ENCODE measurements around the gene SLC9A7. TPM values are rescaled to one million over a fixed set of nuclear protein-coding genes. Genes with fewer than 3 reads are reported as not detected.
A peak's percentile ranks its signal among the peaks of the same experiment; 100 is the strongest.

The SLC9A7 gene
- total RNA-seq, 2 donors from 2014 or later: 19.2 to 23.0 TPM

GRCh38 chrX:46647251-46647650 is 111.7 kb downstream of the SLC9A7 start:
- no peak for DNase-seq
- Mint-ChIP-seq H3K27me3 (ENCODE audit: low read depth) (peaks cover 15% of the 10 kb centered on the region), H3K27ac (no peak overlapping the region)

GRCh38 chrX:46645614-46646013 is 113.3 kb downstream of the SLC9A7 start:
- Mint-ChIP-seq H3K27me3 (ENCODE audit: low read depth) (peaks cover 15% of the 10 kb centered on the region), H3K4me3 (no peak overlapping the region), H3K4me1 (ENCODE audit: low read depth) (peaks cover 6% of the 10 kb centered on the region), H3K27ac (peak overlapping the region; percentile 25), H3K9me3 (no peaks in the 10 kb centered on the region), H3K36me3 (ENCODE audit: insufficient read depth in 2 of 2) (peaks cover 0 to 2% of the 10 kb centered on the region in 2 donors)
- DNase-seq (no peak), ATAC-seq (replicated peaks in 1 of 2) (no peak)

More at GRCh38 chrX:46647251-46647650, 111.7 kb downstream of the SLC9A7 start:
- Mint-ChIP-seq H3K36me3 (ENCODE audit: insufficient read depth in 2 of 2) (peaks cover 2% of the 10 kb centered on the region in 2 donors), H3K9me3 (no peaks in the 10 kb centered on the region), H3K4me1 (ENCODE audit: low read depth) (peaks cover under 1% of the 10 kb centered on the region), H3K4me3 (no peak overlapping the region)
- ATAC-seq (replicated peaks in 1 of 2): no peak

- Mint-ChIP-seq H3K4me1 (ENCODE audit: low read depth) (peaks cover 6% of the 10 kb centered on the region), H3K36me3 (ENCODE audit: insufficient read depth in 2 of 2) (peaks cover 0 to 2% of the 10 kb centered on the region in 2 donors), H3K27me3 (ENCODE audit: low read depth) (peaks cover 17% of the 10 kb centered on the region), H3K4me3 (no peak overlapping the region), H3K27ac (no peak overlapping the region), H3K9me3 (no peaks in the 10 kb centered on the region)
- no peak for ATAC-seq (replicated peaks in 1 of 2)
- no peak for DNase-seq
Measured at GRCh38 chrX:46643636-46644035, 115.3 kb downstream of the SLC9A7 start.

GRCh38 chrX:46642145-46642544 is 116.8 kb downstream of the SLC9A7 start:
- Mint-ChIP-seq H3K27me3 (ENCODE audit: low read depth) (peaks cover 14% of the 10 kb centered on the region), H3K27ac (no peak overlapping the region)

GRCh38 chrX:46637938-46638337 is 121.0 kb downstream of the SLC9A7 start:
- Mint-ChIP-seq H3K9me3 (no peaks in the 10 kb centered on the region), H3K36me3 (ENCODE audit: insufficient read depth in 2 of 2) (peaks cover 3 to 5% of the 10 kb centered on the region in 2 donors), H3K27ac (no peak overlapping the region), H3K4me1 (ENCODE audit: low read depth) (peaks cover 35% of the 10 kb centered on the region), H3K4me3 (no peak overlapping the region), H3K27me3 (ENCODE audit: low read depth) (peaks cover 17% of the 10 kb centered on the region)
- DNase-seq: peak; percentile 23 to 27
- peak; percentile 76 to 88 for ATAC-seq (replicated peaks in 1 of 2)

More at GRCh38 chrX:46642145-46642544, 116.8 kb downstream of the SLC9A7 start:
- Mint-ChIP-seq H3K4me1 (ENCODE audit: low read depth) (peaks cover 16% of the 10 kb centered on the region), H3K36me3 (ENCODE audit: insufficient read depth in 2 of 2) (no peaks in the 10 kb centered on the region), H3K4me3 (no peak overlapping the region), H3K9me3 (no peaks in the 10 kb centered on the region)
- DNase-seq: peak in 1 of 2 donors; percentile 15
- ATAC-seq (replicated peaks in 1 of 2): peak; percentile 60 to 76

GRCh38 chrX:46636223-46636622 is 122.7 kb downstream of the SLC9A7 start:
- H3K36me3 Mint-ChIP-seq (ENCODE audit: insufficient read depth in 2 of 2): peaks cover 3 to 5% of the 10 kb centered on the region in 2 donors
- H3K27me3 Mint-ChIP-seq (ENCODE audit: low read depth): peaks cover 22% of the 10 kb centered on the region
- H3K27ac Mint-ChIP-seq: no peak overlapping the region
- DNase-seq (no peak), ATAC-seq (replicated peaks in 1 of 2) (no peak)
- no peaks in the 10 kb centered on the region for H3K9me3 Mint-ChIP-seq
- H3K4me1 Mint-ChIP-seq (ENCODE audit: low read depth): peaks cover 29% of the 10 kb centered on the region
- no peak overlapping the region for H3K4me3 Mint-ChIP-seq

- ATAC-seq (replicated peaks in 1 of 2): peak; percentile 42 to 60
- Mint-ChIP-seq H3K9me3 (no peaks in the 10 kb centered on the region), H3K27me3 (ENCODE audit: low read depth) (peaks cover 22% of the 10 kb centered on the region), H3K4me3 (peak overlapping the region; percentile 18 to 82), H3K36me3 (ENCODE audit: insufficient read depth in 2 of 2) (peaks cover 3 to 5% of the 10 kb centered on the region in 2 donors), H3K4me1 (ENCODE audit: low read depth) (peaks cover 29% of the 10 kb centered on the region), H3K27ac (peak overlapping the region; percentile 87)
- DNase-seq: no peak
Measured at GRCh38 chrX:46635186-46635585, 123.7 kb downstream of the SLC9A7 start.

GRCh38 chrX:46634577-46634976 is 124.3 kb downstream of the SLC9A7 start:
- peak; percentile 49 to 52 for ATAC-seq (replicated peaks in 1 of 2)
- peak overlapping the region; percentile 18 to 82 for H3K4me3 Mint-ChIP-seq
- H3K27ac Mint-ChIP-seq: peak overlapping the region; percentile 87
- H3K9me3 Mint-ChIP-seq: no peaks in the 10 kb centered on the region
- DNase-seq: no peak
- peaks cover 22% of the 10 kb centered on the region for H3K27me3 Mint-ChIP-seq (ENCODE audit: low read depth)
- peaks cover 3 to 5% of the 10 kb centered on the region in 2 donors for H3K36me3 Mint-ChIP-seq (ENCODE audit: insufficient read depth in 2 of 2)
- H3K4me1 Mint-ChIP-seq (ENCODE audit: low read depth): peaks cover 29% of the 10 kb centered on the region

- DNase-seq (no peak), ATAC-seq (replicated peaks in 1 of 2) (no peak)
- peaks cover 0 to 3% of the 10 kb centered on the region in 2 donors for H3K9me3 Mint-ChIP-seq
- peaks cover 40% of the 10 kb centered on the region for H3K4me1 Mint-ChIP-seq (ENCODE audit: low read depth)
- H3K27me3 Mint-ChIP-seq (ENCODE audit: low read depth): peaks cover 22% of the 10 kb centered on the region
- peaks cover 3 to 9% of the 10 kb centered on the region in 2 donors for H3K36me3 Mint-ChIP-seq (ENCODE audit: insufficient read depth in 2 of 2)
- H3K4me3 Mint-ChIP-seq: no peak overlapping the region
- no peak overlapping the region for H3K27ac Mint-ChIP-seq
Measured at GRCh38 chrX:46630141-46630540, 128.8 kb downstream of the SLC9A7 start.

GRCh38 chrX:46628460-46629371 is 130.2 kb downstream of the SLC9A7 start:
- DNase-seq: peak; percentile 37 to 52
- Mint-ChIP-seq H3K4me1 (ENCODE audit: low read depth) (peaks cover 32% of the 10 kb centered on the region), H3K4me3 (peak overlapping the region; percentile 63 to 88), H3K27ac (peak overlapping the region; percentile 85), H3K9me3 (peaks cover 0 to 3% of the 10 kb centered on the region in 2 donors), H3K36me3 (ENCODE audit: insufficient read depth in 2 of 2) (peaks cover 2 to 8% of the 10 kb centered on the region in 2 donors), H3K27me3 (ENCODE audit: low read depth) (peaks cover 22% of the 10 kb centered on the region)
- ATAC-seq (replicated peaks in 1 of 2): peak; percentile 88

- Mint-ChIP-seq H3K4me1 (ENCODE audit: low read depth) (peaks cover 32% of the 10 kb centered on the region), H3K4me3 (peak overlapping the region; percentile 63 to 88), H3K36me3 (ENCODE audit: insufficient read depth in 2 of 2) (peaks cover 2 to 7% of the 10 kb centered on the region in 2 donors), H3K27ac (peak overlapping the region; percentile 85), H3K9me3 (peaks cover 0 to 3% of the 10 kb centered on the region in 2 donors), H3K27me3 (ENCODE audit: low read depth) (peaks cover 28% of the 10 kb centered on the region)
- ATAC-seq (replicated peaks in 1 of 2) (no peak), DNase-seq (no peak)
Measured at GRCh38 chrX:46627711-46628419, 131.1 kb downstream of the SLC9A7 start.

- Mint-ChIP-seq H3K27ac (peak overlapping the region; percentile 44), H3K4me3 (peak overlapping the region; percentile 22 to 88), H3K4me1 (ENCODE audit: low read depth) (peaks cover 32% of the 10 kb centered on the region), H3K27me3 (ENCODE audit: low read depth) (peaks cover 26% of the 10 kb centered on the region), H3K9me3 (peaks cover 0 to 3% of the 10 kb centered on the region in 2 donors), H3K36me3 (ENCODE audit: insufficient read depth in 2 of 2) (peaks cover 2 to 7% of the 10 kb centered on the region in 2 donors)
- ATAC-seq (replicated peaks in 1 of 2) (no peak), DNase-seq (no peak)
Measured at GRCh38 chrX:46627062-46627461, 131.9 kb downstream of the SLC9A7 start.

GRCh38 chrX:46626566-46626965 is 132.4 kb downstream of the SLC9A7 start:
- DNase-seq (peak; percentile 21 to 31), ATAC-seq (replicated peaks in 1 of 2) (peak; percentile 55 to 61)
- peaks cover 32% of the 10 kb centered on the region for H3K4me1 Mint-ChIP-seq (ENCODE audit: low read depth)
- H3K27me3 Mint-ChIP-seq (ENCODE audit: low read depth): peaks cover 26% of the 10 kb centered on the region
- peaks cover 2 to 7% of the 10 kb centered on the region in 2 donors for H3K36me3 Mint-ChIP-seq (ENCODE audit: insufficient read depth in 2 of 2)
- peak overlapping the region; percentile 22 to 72 for H3K4me3 Mint-ChIP-seq
- H3K9me3 Mint-ChIP-seq: peaks cover 0 to 3% of the 10 kb centered on the region in 2 donors
- H3K27ac Mint-ChIP-seq: peak overlapping the region; percentile 44
